Activated CD4-positive, alpha-beta T cell treated with anti-CD3 and anti-CD28 coated beads for 48 hours (primary cell): ENCODE measurements around the gene TTLL7.
A peak's percentile ranks its signal among the peaks of the same experiment; 100 is the strongest.

ENCODE experiments used
- DNase-seq: peaks from one replicate; pipeline ENCODE4 v3.0.0-alpha.2; 2020

TTLL7 gene

DNA sequence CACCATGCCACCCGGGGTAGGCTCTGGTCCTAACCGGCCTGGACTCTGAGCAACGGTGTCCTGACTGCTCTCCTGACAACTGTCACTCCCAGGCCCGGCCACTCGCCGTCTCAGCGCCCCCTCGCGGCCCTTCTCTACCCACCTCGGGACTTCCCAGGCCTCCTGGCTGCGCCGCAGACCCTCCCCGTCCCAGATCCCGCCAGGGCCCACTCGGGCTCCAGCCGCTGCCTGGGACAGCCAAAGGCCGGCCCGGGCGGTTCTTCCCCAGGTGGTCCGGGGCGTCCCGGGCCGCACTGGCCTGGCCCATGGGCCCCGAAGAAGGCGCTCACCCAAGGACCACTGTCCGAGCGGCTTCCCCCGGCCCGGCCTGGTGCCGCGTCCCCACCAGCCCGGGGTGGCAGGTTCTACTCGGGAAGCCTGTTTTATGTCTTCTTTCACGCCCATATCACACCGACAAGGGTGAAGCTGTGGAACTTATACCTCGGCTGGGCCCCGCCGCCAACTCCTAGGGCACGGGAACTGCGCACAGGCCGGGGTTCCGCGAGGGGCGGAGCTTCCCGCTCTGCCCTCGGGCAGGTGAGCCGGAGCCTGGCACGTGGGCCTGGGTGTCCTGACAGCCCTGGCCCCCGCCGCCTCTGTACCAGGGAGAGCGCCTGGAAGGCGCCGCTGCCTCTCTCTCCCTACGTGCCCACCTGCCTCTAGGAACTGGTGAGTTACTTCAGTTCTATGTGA lies 138.3 kb downstream of the TTLL7 start:
- peak; percentile 85 for DNase-seq

DNA sequence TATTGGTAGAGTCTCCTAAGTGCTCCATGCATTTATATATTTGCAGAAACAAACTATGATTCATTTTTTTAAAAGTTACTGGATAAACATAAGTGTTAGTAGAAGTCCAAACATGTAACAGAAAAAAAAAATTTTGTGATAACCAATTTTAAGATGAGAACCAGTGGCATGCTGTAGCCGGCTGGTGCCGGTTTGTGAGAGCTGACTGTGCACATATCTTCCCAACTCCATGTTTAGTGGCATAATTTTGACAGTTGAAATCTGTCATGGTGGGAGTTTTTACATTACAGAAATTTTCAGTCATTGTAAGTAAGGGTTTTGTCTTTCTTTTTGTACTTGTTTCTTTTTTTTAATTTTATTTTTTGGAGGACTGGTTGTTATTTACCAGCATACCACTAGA lies 141.2 kb downstream of the TTLL7 start:
- DNase-seq = no peak

GRCh38 chr1:83857103-83857502 lies 141.8 kb downstream of the TTLL7 start:
- no peak for DNase-seq

DNA sequence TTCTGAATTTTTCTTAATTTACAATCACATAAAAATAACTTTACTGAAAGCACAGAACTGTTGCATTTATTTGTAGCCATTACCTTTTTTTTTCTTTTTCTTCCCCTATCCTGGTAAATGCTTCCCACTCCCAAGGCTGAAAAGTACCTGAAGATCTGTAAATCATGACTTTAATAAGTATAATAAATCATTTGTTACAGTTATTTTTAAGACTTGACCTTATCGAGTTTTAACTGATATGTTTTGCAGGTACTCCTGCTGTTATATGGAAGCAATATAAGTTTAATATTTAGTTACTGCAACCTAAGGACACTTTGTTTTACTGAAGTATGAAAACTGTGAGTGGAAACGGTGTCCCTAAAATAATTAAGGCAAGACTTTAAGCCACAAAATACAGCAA lies 142.6 kb downstream of the TTLL7 start:
- no peak for DNase-seq

DNA sequence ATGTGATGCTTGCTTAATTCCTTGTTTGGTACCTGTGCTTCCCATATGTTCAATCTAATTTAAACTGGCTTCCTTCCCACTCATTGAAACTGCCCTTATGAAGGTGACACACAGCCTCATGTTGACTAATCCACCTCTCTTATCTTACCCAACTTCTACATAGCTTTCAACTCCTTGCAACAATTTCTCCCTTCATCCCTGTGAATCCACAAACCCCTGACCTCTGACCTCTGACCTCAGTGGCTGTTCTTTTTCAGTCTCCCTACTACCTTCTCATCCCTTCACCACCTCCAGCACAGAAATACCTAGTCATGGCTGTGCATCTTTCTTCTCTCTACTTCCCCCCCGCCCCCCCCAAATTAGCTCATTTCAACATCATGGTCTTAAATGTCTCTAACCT lies 144.5 kb downstream of the TTLL7 start:
- DNase-seq = no peak

GRCh38 chr1:83850834-83851233 lies 148.1 kb downstream of the TTLL7 start:
- no peak for DNase-seq

- no peak for DNase-seq
Observed at GRCh38 chr1:83849191-83850061, 149.5 kb downstream of the TTLL7 start.

GRCh38 chr1:83846138-83846537 lies 152.8 kb downstream of the TTLL7 start:
- no peak for DNase-seq

GRCh38 chr1:83845437-83846071 lies 153.4 kb downstream of the TTLL7 start:
- no peak for DNase-seq

- DNase-seq = no peak
Observed at GRCh38 chr1:83844546-83844945, 154.4 kb downstream of the TTLL7 start.

DNA sequence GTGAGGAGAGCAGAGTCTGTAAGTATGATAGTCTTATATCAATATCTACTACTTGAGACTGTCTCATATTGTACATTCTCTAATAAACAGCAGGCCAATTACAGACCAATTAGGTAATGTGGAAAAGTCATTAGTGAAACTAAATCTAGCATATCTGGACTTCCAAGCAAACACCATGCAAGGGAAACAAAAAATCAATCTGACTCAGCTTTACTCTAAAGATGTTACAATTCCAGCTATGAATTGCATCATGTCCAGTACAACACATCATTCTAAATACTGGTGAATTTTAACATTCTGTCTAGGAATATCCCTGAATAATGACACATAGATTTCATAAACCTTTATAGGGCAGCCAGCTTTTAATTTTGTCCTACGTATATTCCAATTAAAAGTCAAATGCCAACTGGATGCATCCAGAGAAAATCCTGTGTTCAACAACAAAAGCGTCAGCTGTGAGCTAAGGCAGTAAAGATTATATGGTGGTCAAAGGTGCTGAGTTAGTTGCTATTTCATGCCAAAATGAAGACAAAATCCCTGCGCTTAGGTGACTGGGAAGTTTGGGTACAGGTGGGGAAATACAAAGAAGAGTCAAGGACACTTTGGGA lies 159.3 kb downstream of the TTLL7 start:
- DNase-seq = no peak

DNA sequence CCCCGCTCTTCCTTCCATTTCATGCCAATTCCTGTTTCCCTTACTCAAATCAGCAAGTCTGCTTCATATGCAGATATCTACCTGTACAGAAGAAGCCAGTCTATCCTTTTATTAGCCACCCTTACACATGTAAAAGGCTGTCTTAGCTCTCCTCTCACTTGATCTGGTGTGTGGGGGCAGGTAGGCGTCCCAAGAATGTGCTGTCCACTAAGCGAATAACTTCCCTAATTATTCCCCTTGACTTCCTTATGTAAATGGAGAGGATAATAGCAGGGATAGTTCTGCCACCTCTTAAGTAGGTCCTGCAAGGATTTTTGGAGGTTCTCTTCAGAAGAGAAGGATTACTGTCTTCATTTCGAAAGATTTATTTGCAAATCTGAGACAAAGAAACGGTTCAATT lies 160.4 kb downstream of the TTLL7 start:
- DNase-seq = no peak

GRCh38 chr1:83836543-83836942 lies 162.4 kb downstream of the TTLL7 start:
- no peak for DNase-seq

DNA sequence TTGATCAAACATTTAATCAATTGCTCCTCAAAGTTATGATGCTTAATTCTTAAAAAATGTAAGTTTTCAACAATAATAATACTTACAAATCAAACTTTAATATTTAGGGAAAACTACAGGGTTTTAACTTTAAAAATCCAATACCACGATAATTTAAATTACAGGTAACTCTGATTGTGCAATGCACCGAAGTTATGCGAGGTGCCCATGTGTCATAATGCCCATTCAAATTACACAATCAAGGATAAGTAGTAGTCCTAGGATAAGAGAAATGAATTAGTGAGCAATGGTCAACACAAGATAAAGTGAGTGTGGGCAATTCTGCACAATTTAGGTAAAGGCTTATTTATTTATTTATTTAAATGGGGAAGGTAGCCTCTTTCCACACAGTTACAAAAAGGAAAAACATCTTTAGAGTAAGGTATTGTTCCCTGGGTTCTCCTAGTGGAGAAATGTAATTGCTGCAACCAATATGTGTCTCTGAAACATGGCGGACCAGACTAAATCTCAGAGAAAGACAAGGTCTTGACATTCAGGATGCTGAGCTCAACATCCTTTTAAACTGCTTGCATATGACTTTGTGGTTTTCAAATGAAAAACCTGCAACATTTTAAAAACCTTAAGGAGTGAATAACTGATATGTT lies 164.2 kb downstream of the TTLL7 start:
- DNase-seq = no peak

DNA sequence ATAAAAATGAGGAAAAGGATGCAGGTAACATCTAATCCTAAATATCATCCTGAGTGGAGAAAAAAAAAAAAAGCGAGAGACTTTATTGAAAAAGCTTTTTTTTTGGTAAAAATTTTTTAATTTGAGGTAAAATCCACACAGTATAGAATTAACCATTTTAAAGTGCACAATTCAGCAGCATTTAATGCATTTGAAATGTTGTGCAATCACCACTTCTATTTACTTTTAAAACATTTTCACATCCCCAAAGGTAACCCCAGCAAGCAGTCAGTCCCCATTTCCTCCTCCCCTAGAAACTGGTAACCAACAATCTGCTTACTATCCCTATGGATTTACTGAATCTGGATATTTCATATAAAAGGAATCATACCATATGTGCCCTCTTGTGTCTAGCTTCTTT lies 166.7 kb downstream of the TTLL7 start:
- no peak for DNase-seq

GRCh38 chr1:83829106-83829505 lies 169.8 kb downstream of the TTLL7 start:
- no peak for DNase-seq

GRCh38 chr1:83828456-83828855 lies 170.5 kb downstream of the TTLL7 start:
- no peak for DNase-seq

DNA sequence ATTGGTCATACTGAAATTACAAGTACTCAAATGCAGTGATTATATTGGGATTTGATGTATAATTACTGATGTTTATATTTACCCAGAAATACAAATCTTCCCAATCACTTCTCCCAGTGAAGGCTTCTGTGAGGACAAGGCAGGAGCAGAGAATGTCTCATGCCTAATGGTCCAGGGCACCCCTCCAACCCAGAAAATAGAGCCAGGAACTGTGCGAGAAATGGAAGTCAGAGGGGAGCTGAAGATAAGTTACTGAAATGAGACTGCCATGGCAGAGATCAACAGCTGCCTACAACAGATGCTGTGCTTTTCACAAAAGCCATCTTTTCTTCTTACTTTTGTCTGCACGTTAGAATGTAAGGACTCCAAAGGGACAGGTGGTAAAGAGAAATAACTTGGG lies 171.2 kb downstream of the TTLL7 start:
- no peak for DNase-seq

GRCh38 chr1:83822208-83822607 lies 176.7 kb downstream of the TTLL7 start:
- DNase-seq = no peak

DNA sequence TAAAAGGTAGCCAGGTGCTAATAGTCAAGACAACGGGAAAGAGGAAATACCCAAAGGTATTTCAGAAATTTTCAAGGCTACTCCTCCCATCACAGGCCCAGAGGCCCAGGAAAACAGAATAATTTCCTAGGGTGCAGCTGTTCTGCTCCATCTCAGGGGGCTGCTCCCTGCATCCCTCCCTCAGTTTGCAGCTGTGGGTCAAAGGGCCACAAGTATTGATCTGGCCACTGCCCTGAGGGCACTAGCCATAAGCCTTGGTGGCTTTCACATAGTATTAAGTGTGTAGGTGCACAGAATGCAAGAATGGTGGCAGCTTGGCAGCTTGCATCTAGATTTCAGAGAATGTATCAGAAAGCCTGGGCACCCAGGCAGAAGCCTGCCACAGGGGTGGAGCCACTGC lies 179.5 kb downstream of the TTLL7 start:
- DNase-seq = no peak

DNA sequence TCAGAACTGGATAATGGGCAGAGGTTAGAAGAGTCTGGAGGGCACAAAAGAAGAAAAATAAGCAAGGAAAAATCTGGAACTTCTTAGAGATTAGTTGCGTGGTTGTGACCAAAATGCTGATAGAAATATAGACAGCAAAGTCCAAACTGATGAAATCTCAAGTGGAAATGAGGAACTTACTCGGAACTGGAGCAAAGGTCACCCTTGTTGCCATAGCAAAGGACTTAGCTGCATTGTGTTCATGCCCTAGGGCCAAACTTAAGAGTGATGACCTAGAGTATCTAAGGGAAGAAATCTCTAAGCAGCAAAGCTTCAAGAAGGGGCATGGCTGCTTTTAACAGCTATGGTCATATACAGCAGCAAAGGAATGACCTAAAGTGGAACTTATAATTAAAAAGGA lies 180.0 kb downstream of the TTLL7 start:
- DNase-seq = no peak

- no peak for DNase-seq
Observed at GRCh38 chr1:83816836-83817235, 182.1 kb downstream of the TTLL7 start.

DNA sequence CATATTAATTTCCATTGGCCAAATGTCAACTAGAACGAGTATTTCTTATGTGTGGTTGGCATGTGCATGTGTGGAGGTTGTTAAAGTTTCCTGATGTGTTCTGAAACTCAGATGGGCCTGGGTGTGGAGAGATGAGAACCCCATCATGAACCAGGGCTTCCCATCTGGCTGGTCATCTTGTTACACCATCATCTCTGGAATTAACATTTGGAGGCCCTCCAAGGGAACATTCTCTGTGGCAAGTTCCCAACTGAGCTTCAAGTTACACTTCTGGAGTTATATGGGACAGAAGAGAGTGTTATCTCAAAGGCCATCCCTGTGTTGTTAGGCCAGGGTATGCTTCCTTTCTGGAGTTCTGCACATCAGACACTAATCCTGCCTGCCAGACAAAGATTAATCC lies 183.6 kb downstream of the TTLL7 start:
- DNase-seq = no peak
